Kidney epithelial cell (primary cell): ENCODE measurements around the gene ACTRT3. TPM values are rescaled to one million over a fixed set of nuclear protein-coding genes. Genes with fewer than 3 reads are reported as not detected.

Source experiments
- DNase-seq: peaks from one replicate; pipeline ENCODE4 v3.0.0-alpha.2; 2010; ENCODE audit warnings: low read depth
- H3K27me3 ChIP-seq: 2 replicates; pipeline ENCODE4 v1.6.0; 2011; ENCODE audit warnings: low read length; ENCODE audit not compliant: control insufficient read depth, insufficient read depth
- H3K36me3 ChIP-seq: 2 replicates; pipeline ENCODE4 v1.5.1; 2011; ENCODE audit warnings: low read length; ENCODE audit not compliant: control insufficient read depth, insufficient read depth
- H3K4me3 ChIP-seq: 2 replicates; pipeline ENCODE4 v1.5.1; 2011; ENCODE audit warnings: low read depth, mild to moderate bottlenecking, control low read depth, low read length
- total RNA-seq: library from RNA; depleted of rRNA; stranded (reverse); fragments of >200 nt; gene quantifications from 2 replicates; pipeline ENCODE4 v1.2.3, GENCODE V29; 2015
- TF ChIP-seq, protein P1 (sequence below): IDR thresholded peaks from 2 replicates; pipeline ENCODE4 v1.5.1; 2011; ENCODE audit warnings: mild to moderate bottlenecking, moderate library complexity, low read length, control low read depth, inconsistent platforms; ENCODE audit not compliant: insufficient read depth, poor library complexity, severe bottlenecking

ACTRT3 gene
- total RNA-seq, 1 donor from 2014 or later = 3.8 TPM

DNA sequence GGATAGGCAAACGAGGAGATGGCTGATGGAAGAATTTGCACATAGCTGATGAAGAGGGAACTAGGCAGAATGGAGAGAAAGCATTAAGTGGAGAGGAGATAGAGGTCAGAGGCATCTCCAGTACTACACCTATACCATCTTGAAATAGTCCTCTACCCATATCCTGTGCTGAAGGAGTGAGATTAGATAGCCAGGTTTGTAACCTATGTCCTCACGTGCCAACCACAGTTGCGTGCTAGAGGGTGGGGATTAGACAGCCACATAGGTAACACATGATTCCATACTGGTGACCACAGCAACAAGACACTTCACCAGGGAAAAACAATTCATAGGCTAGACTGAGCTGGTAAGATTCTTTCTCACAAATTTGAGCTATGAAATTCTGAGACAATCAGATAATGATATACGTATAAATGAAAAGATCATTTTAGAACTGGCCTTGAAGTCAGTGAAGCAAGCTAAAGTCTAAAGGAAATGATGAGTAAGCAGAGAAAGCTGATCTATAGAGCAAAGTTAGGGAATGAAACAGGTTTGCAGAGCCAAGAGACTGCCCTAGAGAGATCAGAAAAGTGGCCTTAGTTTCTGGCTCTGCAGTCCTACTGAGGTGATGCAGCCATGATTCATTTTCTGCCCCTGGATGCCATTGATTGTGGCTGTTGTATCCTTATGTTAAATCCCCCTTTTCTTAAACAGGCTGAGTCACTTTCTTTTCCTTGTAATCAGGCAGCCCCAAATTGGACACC lies 21.5 kb upstream of the ACTRT3 start:
- TF ChIP-seq, protein P1, sequence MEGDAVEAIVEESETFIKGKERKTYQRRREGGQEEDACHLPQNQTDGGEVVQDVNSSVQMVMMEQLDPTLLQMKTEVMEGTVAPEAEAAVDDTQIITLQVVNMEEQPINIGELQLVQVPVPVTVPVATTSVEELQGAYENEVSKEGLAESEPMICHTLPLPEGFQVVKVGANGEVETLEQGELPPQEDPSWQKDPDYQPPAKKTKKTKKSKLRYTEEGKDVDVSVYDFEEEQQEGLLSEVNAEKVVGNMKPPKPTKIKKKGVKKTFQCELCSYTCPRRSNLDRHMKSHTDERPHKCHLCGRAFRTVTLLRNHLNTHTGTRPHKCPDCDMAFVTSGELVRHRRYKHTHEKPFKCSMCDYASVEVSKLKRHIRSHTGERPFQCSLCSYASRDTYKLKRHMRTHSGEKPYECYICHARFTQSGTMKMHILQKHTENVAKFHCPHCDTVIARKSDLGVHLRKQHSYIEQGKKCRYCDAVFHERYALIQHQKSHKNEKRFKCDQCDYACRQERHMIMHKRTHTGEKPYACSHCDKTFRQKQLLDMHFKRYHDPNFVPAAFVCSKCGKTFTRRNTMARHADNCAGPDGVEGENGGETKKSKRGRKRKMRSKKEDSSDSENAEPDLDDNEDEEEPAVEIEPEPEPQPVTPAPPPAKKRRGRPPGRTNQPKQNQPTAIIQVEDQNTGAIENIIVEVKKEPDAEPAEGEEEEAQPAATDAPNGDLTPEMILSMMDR = no peak
- peaks cover 2% of the 10 kb centered on the region for H3K36me3 ChIP-seq
- DNase-seq = no peak
- H3K27me3 ChIP-seq = no peaks in the 10 kb centered on the region
- no peak overlapping the region for H3K4me3 ChIP-seq

DNA sequence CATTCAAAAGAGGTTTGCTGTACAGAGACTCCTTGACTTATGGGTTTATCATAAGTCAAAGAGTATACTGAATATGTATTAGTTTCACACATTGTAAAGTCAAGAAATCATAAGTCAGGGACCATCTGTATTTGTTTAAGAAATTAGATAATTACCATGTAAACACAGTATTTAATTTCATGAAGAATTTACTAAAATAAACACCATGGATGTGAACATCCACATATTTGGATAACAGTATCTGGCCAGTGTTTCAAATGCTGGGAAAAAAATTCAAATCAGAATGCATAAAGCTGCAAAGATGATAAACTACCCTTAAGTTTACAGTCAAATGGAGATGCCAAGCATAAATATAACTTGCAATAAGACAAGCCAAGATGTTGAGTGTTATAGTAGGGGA lies 20.9 kb upstream of the ACTRT3 start:
- Histone ChIP-seq H3K27me3 (no peaks in the 10 kb centered on the region), H3K36me3 (peaks cover 2% of the 10 kb centered on the region), H3K4me3 (no peak overlapping the region)
- TF ChIP-seq, protein P1 = no peak
- no peak for DNase-seq

DNA sequence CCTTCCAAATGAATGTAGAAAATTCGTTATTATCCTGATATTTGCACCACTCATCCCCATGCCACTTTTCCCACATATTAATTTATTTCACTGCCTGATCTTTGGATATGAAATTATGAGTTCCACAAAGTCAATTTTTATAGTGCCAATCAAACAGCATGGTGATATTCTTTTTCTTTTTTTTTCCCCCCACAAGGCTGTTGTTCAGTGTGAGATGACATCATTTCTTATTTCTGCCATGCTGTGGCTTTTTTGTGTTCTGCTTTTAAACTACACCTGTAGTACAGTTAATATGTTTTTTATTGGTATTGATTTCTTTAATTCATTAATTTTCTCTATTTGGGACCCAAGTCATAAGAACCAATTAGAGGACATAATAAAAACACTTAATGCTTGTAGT lies 18.4 kb upstream of the ACTRT3 start:
- no peaks in the 10 kb centered on the region for H3K27me3 ChIP-seq
- peaks cover 2% of the 10 kb centered on the region for H3K36me3 ChIP-seq
- DNase-seq = no peak
- H3K4me3 ChIP-seq = no peak overlapping the region
- TF ChIP-seq, protein P1 = no peak

- H3K27me3 ChIP-seq = no peaks in the 10 kb centered on the region
- H3K36me3 ChIP-seq = no peaks in the 10 kb centered on the region
- TF ChIP-seq, protein P1 = no peak
- DNase-seq = no peak
- no peak overlapping the region for H3K4me3 ChIP-seq
These were observed 17.8 kb upstream of the ACTRT3 start for GRCh38 chr3:169787120-169787519.

DNA sequence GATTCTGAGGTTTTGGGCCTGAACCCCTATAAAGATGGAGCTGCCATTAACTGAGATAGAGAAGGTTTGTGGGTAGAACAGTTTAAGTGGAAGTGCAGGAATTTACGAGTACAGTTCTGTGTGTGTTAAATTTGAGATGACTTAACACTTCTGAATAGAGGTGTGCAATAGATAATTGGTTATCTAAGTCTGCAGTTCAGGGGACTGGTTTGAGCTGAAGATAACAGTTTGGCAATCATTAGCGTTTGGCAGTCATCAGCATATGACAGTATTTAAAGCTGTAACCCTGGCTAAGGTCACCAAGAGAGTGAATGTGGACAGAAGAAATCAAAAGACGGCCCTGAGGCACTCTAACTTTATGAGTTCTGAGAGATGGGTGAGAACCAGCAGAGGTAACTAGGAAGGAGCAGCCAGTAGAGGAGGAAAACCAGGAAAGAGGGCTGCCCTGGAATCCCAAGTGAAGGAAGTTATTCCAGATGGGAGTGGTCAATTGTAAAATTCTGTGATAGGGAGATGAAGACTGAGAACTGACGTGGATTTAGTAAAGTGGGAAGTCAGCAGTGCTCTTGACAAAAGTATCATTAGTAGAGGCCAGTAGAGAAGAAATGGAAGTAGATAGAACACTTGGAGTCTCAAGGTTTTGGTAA lies 12.0 kb upstream of the ACTRT3 start:
- TF ChIP-seq, protein P1 = no peak
- H3K36me3 ChIP-seq = peaks cover 1% of the 10 kb centered on the region

GRCh38 chr3:169780742-169781141 lies 11.4 kb upstream of the ACTRT3 start:
- Histone ChIP-seq H3K36me3 (peaks cover 1% of the 10 kb centered on the region), H3K4me3 (no peak overlapping the region), H3K27me3 (no peaks in the 10 kb centered on the region)
- no peak for DNase-seq
- TF ChIP-seq, protein P1 = no peak

More for the DNA sequence above, 12.0 kb upstream of the ACTRT3 start:
- Histone ChIP-seq H3K4me3 (no peak overlapping the region), H3K27me3 (no peaks in the 10 kb centered on the region)
- no peak for DNase-seq
